8988T (cell line): ENCODE data around the gene GPR153.

Experiments used
- DNase-seq: peaks from one replicate; pipeline ENCODE4 v3.0.0; 2011

Gene GPR153

GRCh38 chr1:6246497-6247467, 14.1 kb downstream of the GPR153 start:
- DNase-seq, result peak; percentile 97

GRCh38 chr1:6245869-6246496, 14.9 kb downstream of the GPR153 start:
- DNase-seq, result peak; percentile 84

GRCh38 chr1:6245086-6245868, 15.6 kb downstream of the GPR153 start:
- DNase-seq, result peak; percentile 92

GRCh38 chr1:6244401-6245049, 16.4 kb downstream of the GPR153 start:
- DNase-seq, result no peak

- DNase-seq, result no peak
These were observed 16.9 kb downstream of the GPR153 start, which contains the start of gene HES3 for GRCh38 chr1:6243993-6244392. Gene HES3 (plus strand): TSS chr1:6244179. CDS start chr1:6244366, 187 bp downstream.

GRCh38 chr1:6243053-6243834, 17.7 kb downstream of the GPR153 start:
- DNase-seq, result no peak

GRCh38 chr1:6241887-6242740, 18.8 kb downstream of the GPR153 start:
- no peak for DNase-seq

GRCh38 chr1:6241107-6241886, 19.6 kb downstream of the GPR153 start:
- no peak for DNase-seq

- DNase-seq, result no peak
These were observed 20.7 kb downstream of the GPR153 start for GRCh38 chr1:6239950-6240768.

- DNase-seq, result no peak
These were observed 21.6 kb downstream of the GPR153 start for GRCh38 chr1:6239213-6239752.

- DNase-seq, result no peak
These were observed 23.8 kb downstream of the GPR153 start for GRCh38 chr1:6237093-6237492.

GRCh38 chr1:6235296-6235677, 25.6 kb downstream of the GPR153 start:
- DNase-seq, result no peak

- no peak for DNase-seq
These were observed 26.2 kb downstream of the GPR153 start for GRCh38 chr1:6234502-6235295.

GRCh38 chr1:6233376-6233775, 27.5 kb downstream of the GPR153 start:
- DNase-seq, result no peak

- no peak for DNase-seq
These were observed 35.2 kb downstream of the GPR153 start for GRCh38 chr1:6225651-6226050.

GRCh38 chr1:6224718-6225117, 36.2 kb downstream of the GPR153 start:
- no peak for DNase-seq

GRCh38 chr1:6223617-6224016, 37.3 kb downstream of the GPR153 start:
- DNase-seq, result no peak

GRCh38 chr1:6222636-6223035, 38.3 kb downstream of the GPR153 start:
- no peak for DNase-seq
